ENCODE data around the gene INPP5K. TPM values are rescaled to one million over a fixed set of nuclear protein-coding genes. Genes with fewer than 3 reads are reported as not detected.
"Not testable (repeated sequence)": the region's sequence is repeated elsewhere in the genome, so short reads cannot be mapped to it uniquely, and the experiment has no call there.

INPP5K gene
- total RNA-seq, 1 experiment from 2014 or later: 16.4 TPM

DNA sequence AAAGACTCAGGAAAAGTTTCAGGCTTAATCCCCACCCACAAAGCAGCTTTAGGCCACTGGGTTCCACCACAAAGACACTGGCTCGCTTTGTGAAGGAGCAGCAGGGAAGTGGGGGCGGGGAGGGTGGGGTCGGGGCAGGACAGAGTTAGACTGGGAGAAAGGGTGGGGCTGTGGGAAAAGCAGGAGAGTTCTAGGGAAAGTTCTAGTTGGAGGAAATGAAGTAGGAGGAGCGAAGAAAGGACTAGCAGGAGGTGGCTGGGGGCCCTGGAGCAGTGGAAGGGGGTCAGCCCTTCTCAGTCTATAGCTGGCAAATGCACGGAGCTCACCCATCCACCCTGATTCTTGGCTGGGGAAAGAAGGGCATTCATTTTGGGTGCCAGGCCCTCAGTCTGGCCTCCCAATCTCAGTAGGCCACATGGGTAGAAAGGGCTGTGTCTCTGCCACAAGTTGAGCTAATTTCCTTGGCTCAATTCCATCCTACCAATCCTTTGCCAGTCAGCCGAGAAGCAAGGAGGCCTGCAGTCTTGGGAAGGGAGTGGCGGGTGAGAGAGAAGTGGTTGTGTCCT, 4.6 kb downstream of the INPP5K start:
- in situ Hi-C loops (cut with HindIII; ENCODE audit: low sequenced_read_pairs): no loop called here
- DNase-seq (ENCODE audit: low spot score): peak; percentile 39

DNA sequence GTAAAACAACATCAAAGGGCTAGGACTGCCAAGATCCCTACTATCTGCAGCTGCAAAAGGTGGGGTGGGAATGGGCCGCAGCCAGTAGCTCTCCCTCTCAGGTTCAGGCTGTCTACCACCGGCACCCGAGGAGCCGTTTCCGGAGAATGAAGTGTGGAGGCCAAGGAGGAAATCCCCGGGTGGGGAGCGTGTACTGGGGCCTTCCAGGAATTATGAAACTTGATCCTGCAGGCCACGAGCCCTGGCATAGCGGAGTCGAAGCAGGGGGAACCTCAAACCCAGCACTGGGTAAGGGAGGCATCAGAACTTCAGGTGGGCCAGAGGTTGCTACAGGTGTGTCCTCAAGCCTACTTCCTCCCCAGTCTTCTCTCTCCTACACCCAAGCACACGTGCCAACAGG, 5.1 kb downstream of the INPP5K start:
- DNase-seq (ENCODE audit: low spot score): no peak
- in situ Hi-C loops (cut with HindIII; ENCODE audit: low sequenced_read_pairs): no loop called here

DNA sequence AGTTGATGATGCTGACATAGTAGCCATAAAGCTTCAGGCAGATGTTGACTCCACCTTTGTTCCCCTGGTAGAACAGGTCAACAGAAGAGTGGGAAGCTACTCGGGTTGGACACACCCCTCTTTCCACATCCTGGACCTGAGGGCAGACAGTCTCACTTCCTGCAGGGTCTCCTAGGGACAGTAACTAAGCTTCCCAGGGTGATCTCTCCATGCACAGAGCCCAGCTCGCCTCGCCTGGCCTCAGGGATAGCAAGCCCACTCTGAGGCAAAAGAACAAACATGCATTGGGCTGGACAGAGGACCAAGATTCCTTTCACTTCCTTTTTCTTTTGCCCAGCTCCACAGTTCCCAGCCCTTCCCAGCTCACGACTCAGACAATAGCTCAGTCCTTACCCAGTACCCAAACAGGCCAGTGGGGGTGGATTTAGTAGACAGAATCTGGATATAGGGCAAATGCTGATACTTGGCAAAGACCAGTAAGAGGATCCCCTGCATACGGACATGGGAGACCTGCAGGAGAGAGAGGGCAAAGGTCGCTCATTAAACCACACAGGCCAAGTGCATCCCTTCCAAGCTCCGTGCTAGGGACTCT, 7.0 kb downstream of the INPP5K start:
- in situ Hi-C loops (cut with HindIII; ENCODE audit: low sequenced_read_pairs): loop anchor here (5.0 to 10.0 kb wide), 3 partner anchors 43 to 255 kb away; no protein-coding TSS in a partner anchor
- no peak for DNase-seq (ENCODE audit: low spot score)

DNA sequence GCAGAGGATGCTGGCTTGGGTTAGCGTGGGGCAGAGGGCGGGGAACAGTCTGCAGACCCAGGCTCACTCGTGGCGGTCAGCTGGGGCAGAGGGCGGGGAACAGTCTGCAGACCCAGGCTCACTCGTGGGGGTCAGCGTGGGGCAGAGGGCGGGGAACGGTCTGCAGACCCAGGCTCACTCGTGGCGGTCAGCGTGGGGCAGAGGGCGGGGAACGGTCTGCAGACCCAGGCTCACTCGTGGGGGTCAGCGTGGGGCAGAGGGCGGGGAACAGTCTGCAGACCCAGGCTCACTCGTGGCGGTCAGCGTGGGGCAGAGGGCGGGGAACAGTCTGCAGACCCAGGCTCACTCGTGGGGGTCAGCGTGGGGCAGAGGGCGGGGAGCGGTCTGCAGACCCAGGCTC, 7.7 kb downstream of the INPP5K start:
- in situ Hi-C loops (cut with HindIII; ENCODE audit: low sequenced_read_pairs): loop anchor here (5.0 to 10.0 kb wide), 3 partner anchors 44 to 254 kb away; no protein-coding TSS in a partner anchor
- not testable (repeated sequence) for DNase-seq (ENCODE audit: low spot score)

DNA sequence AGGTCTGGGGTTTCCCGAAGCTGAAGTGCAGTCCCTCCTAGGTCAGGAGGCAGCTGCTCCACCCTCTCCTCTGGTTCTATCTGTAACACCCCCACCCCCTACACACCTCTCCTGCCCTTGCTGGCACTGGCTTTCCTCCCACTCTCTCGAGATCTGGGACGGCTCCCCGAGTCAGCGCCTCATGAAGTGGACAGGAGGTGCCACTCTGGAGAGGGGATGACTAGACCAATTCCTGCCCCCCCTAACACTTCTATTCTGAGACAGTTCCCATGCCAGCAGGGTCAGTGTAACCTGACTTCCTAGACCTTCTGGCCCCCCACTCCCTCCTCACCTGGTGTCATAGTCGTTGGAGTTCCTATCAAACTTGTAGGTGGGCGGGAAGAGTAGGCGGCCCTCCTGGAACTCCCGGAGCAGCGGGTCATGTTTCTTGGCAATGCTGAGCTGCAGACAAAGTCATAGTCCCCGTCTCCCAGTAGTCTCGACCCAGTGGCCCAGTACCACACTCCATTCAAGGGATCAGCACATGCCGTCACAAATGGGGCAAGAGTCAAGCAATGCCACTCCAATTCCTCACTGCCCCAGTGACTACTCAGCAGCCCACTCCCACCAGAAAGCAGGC, 9.7 kb downstream of the INPP5K start:
- in situ Hi-C loops (cut with HindIII; ENCODE audit: low sequenced_read_pairs): loop anchor here (5.0 to 10.0 kb wide), 3 partner anchors 46 to 252 kb away; no protein-coding TSS in a partner anchor

DNA sequence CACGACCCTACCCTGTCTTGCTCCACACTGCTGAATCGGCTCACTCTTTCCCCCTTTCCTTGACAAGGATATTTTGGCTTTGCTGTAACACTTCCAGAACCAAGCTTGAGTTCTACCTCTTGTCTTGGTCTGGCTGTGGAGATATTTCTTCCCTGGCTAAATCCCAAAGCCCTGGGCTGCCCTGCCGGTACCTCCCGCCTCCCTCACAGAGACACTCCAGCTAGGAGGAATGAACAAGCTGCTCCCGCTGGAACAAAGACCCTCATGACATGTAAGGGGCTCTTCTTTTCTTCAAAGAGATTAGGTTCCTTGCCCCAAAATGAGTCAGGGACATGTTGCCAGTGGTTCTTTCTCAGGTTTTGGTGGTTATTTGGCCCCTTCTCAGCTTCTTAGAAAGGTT, 10.8 kb downstream of the INPP5K start:
- in situ Hi-C loops (cut with HindIII; ENCODE audit: low sequenced_read_pairs): loop anchor here (5.0 to 10.0 kb wide), 3 partner anchors 47 to 251 kb away; no protein-coding TSS in a partner anchor
- no peak for DNase-seq (ENCODE audit: low spot score)

More for the DNA sequence above, 9.7 kb downstream of the INPP5K start:
- DNase-seq (ENCODE audit: low spot score): no peak

DNA sequence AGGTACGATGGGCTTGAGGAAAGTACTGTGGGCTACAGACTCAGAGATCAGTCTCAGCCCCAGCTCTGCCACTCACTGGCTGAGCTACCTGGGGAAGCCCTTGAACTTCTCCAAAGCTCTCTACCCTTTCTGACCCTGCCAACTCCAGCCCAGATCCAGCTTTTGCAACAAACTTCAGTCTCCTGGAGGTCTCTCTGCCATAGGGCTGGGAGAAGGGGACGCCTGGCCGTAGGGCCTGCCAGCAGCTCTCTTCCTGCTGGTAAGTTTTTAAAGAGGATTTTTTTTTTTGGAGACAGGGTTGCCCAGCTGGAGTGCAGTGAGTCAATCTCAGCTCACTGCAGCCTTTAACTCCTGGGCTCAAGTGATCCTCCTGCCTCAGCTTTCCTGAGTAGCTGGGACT, 11.5 kb downstream of the INPP5K start:
- in situ Hi-C loops (cut with HindIII; ENCODE audit: low sequenced_read_pairs): loop anchor here (5.0 to 10.0 kb wide), 3 partner anchors 47 to 250 kb away; no protein-coding TSS in a partner anchor
- no peak for DNase-seq (ENCODE audit: low spot score)

DNA sequence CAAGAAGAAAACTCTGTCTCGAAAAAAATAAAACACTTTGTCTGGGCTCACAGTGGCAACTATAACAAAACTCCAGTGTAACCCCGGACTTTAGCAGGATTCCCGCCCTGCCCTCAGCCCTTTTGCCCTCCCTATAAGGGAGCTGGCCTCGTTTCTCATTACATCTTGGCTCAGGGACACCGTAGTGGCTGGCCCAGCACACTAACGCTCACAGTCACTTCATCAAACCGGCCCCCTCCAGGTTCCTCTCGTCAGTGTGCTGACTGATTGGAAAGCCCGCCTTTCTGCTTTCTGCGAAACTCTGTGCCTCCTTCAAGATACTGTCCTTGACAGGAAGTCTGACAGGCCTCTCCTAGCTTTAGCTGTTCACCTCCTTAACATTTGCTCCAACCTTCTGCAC, 12.7 kb downstream of the INPP5K start:
- no peak for DNase-seq (ENCODE audit: low spot score)
- in situ Hi-C loops (cut with HindIII; ENCODE audit: low sequenced_read_pairs): loop anchor here (10.0 kb wide), 1 partner anchor 249 kb away; no protein-coding TSS in a partner anchor

DNA sequence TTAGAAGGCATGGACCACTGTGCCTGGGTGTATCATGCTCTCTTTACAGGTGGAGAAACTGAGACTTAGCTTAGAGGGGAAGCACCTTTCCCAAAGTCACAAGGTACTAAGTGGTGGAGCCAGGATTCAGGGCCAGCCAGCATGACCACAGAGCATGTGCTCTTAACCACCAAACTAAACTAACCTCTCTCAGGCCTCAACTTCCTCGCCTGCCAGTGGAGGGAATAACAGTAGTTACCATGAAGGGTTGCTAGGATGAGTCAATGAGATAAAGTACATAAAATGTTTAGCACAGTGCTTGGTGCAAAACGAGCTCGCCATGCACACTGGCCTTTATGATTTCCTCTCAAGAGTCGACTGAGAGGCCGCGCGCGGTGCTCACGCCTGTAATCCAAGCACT, 17.5 kb downstream of the INPP5K start:
- in situ Hi-C loops (cut with HindIII; ENCODE audit: low sequenced_read_pairs): no loop called here
- DNase-seq (ENCODE audit: low spot score): no peak

DNA sequence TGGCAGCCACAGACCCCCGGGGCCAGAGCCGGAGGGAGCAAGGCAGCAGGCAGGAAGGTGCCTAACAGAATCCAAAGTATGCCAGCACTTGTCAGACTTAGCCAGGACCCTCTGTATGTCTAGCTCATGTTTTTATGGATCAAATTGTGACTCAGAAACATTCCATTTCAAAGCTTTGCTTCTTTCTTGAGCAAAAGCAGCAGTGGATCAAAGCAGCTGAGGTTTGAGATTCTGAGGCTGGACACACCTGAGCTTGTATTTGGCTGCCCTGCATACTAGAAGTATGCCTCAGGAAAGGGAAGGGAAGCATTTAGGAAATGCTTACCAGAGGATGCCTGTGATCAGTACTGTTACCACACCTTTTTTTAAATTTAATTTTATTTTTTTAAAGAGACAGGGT, 18.2 kb downstream of the INPP5K start:
- DNase-seq (ENCODE audit: low spot score): no peak
- in situ Hi-C loops (cut with HindIII; ENCODE audit: low sequenced_read_pairs): no loop called here

DNA sequence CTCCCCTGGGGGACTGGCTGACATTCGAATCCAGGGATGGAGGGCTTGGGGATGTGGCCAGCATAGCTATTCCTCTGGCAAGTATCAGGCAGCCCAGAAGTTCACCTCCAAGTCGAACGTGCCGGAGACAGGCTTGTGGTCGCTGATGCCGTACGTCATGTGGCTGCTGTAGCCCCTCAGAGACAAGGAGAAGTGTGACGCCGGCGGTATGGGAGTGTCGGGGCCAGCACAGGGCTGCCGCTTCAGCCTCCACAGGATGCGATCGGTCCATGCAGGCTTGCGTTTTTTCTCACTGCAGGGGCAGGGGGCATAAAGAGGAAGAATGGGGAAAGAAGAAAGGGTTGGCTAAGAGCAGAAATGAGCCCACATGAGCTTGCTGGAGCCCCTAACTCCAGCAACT, 18.6 kb downstream of the INPP5K start:
- in situ Hi-C loops (cut with HindIII; ENCODE audit: low sequenced_read_pairs): no loop called here
- no peak for DNase-seq (ENCODE audit: low spot score)

DNA sequence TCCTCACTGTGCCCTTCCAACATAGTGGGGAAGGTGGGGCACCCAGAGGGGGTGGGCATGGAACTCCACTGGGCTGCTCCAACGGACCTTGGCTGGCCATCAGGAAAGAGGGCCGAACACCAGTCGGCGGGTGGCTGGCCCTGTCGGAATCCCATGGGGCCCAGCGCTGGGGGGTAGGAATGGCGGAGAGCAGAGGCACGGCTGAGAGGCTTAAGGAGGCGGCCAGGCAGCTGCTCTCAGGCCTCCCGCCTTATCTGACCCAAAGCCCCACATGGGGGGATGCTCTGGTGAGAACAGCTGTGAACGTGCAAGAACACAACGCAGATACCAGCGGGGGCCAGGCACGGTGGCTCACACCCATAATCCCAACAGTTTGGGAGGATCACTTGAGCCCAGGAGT, 19.5 kb downstream of the INPP5K start:
- in situ Hi-C loops (cut with HindIII; ENCODE audit: low sequenced_read_pairs): no loop called here
- DNase-seq (ENCODE audit: low spot score): no peak

DNA sequence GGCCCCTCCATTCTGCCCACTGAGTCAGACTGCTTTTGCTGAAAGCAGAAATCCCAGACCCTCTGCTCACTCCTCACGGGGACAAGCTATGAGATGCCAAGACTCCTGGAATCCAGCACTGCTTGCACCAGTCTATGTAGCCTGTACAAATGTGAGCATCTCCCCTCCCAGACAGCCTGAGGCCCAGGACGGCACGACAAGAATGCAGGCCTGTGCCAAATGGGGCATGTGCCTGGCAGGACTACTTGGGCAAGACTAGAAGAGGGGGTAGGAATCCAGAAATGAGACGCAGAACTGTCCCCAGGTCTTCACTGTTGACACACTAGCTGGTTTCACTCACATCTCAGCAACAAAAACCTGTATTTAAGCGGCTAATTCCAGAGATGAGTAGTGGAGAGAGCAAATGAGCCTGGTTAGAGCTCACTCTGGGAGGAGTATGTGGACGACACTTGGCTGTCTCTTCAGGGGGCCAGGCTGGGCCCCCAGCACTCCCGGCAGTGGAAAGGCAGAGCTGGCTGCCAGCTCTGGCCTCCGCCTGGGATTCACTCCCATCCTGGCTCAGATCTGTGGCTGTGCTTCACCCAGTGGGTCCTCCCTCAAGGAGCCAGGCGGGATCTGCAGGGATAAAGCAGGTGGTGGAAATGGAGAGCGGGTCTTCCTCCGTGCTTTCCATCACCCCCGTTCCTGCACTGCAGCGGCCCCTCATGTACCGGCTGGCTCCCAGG, 21.0 kb downstream of the INPP5K start:
- peak; percentile 48 for DNase-seq (ENCODE audit: low spot score)
- in situ Hi-C loops (cut with HindIII; ENCODE audit: low sequenced_read_pairs): no loop called here

DNA sequence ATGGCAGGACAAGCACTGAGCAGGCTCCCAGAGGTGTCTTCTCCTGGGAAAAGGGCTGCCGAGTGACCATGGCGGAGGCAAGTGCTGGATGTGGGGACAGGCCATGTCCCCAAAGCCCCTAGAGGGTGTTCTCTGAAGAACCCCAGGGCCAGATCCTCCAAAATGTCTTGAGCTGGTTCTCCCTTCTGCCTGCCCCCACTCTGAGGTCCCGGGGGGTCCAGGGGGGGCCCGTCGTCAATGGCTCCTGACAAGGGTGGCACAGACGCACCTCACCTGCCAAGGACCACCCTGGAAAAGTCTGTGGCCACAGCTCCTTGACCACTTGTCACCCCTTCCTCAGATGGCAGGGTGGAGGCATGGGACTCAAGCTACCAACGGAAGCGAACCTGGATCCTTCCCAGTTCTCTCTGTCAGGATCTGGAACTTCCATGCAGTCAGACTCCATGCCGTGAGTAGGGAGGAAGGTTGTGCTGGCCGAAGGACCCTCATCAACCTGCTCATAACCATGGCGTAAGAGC, 21.6 kb downstream of the INPP5K start:
- in situ Hi-C loops (cut with HindIII; ENCODE audit: low sequenced_read_pairs): no loop called here

DNA sequence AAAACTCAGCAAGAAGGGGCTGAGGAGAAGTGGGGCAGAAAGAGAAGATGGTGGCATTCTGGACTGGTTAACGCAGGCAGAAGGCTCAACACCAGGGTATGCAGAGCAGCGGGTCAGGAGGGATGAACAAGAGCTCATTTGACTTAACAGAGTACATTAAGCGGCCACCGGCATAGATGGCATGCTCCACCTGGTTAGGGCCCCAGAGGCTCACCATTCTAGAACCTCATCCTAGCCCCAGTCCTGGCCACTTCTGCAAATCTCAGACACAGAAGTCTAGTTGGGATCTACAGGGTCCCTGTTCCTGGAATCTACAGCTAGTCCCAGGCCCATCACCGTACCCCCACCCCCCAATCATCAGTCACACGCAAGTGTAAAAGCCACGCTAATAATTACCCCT, 22.2 kb downstream of the INPP5K start:
- no peak for DNase-seq (ENCODE audit: low spot score)
- in situ Hi-C loops (cut with HindIII; ENCODE audit: low sequenced_read_pairs): no loop called here

More for the DNA sequence above, 21.6 kb downstream of the INPP5K start:
- DNase-seq (ENCODE audit: low spot score): no peak

DNA sequence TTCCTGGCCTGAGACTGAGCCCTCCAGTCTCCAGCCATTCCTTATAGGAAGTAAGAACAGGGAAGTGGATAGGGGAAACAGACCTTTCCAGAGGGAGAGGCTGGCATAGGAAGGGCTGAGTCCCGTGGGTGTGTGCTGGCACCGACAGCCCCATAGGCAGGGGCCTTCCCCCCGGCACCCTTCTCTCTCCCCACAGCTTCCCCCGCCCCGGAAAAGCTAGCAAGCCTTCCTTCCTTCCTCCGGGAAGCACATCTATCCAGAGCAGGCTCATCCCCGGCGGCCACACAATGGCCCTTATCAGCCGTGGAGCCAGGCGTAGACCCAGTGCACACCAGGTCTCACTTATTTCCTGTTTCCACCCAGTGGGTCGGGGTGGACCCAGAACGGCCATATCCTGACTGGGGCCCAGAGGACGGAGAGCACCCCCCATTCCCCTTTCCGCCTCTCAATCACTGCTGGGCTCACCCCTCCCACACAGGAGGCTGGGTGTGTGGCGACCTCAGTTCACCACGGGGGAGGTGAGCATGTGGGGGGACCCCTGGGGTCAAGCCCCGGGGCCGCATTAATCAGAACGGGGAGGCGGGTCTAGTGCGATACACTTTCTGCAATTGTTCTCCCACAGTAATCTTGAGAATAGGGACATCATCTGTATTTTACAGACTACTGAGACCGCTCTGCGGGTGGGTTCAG, 23.0 kb downstream of the INPP5K start:
- no peak for DNase-seq (ENCODE audit: low spot score)
- in situ Hi-C loops (cut with HindIII; ENCODE audit: low sequenced_read_pairs): no loop called here

DNA sequence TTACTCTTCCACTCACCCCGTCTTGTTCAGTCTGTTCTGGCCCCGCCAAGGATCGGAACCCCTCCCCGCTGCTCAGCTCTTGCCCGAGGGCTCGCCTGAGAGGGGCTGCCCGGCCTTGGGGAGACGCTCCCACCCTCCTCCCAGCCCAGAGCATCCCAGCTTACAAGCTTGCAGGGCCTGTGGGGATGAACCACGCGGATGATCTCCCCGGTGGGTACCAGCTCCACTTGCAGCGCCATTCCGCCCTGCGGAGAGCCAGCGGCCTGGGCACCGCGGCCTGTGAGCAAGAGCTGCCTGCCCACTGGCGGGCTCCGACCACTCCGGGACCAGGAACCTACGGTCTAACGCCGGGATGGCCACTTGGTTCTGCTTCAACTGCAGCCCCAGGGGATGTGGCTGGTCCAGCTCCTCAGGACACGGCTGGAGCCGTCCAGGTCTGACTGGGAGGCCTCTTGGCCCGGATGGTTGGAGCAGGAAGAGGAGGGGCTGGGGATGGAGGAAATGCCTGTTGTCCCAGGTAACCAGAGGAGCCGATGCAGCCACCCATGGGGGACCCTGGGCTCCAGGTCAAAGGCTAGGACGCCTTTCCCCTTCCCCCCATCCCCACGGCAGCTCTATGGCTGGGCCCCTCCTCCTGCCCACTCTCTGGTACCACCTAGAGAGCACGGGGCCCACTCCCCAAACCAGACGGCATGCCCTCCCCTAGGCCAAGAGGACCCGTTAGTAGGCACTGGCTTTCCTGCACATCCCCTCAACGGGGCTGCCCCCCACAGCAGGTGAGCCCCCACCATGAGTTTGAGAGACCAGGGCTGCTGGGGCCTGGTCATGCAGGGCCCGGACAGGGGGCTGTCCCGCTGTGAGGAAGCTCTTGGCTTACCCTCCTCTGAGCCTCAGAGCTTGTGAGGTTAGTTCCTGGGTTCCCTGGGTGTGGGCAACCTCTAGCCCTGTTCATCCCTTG, 23.9 kb downstream of the INPP5K start, which contains the start of gene MYO1C:
TSS of gene MYO1C (minus strand) at position 438 of the 958 bp plus-strand sequence. CDS start at position 239, 199 bp downstream.
- in situ Hi-C loops (cut with HindIII; ENCODE audit: low sequenced_read_pairs): no loop called here
- no peak for DNase-seq (ENCODE audit: low spot score)

Data from G401 (cell line).